HG03457 (cell line): ENCODE data around the gene AEN.

ENCODE experiments used
- ATAC-seq: cut with Tn5 transposase; IDR thresholded peaks from one replicate; pipeline ENCODE4 v1.9.1; 2021; ENCODE audit warnings: moderate number of reproducible peaks; ENCODE audit not compliant: unreplicated experiment

AEN gene

DNA sequence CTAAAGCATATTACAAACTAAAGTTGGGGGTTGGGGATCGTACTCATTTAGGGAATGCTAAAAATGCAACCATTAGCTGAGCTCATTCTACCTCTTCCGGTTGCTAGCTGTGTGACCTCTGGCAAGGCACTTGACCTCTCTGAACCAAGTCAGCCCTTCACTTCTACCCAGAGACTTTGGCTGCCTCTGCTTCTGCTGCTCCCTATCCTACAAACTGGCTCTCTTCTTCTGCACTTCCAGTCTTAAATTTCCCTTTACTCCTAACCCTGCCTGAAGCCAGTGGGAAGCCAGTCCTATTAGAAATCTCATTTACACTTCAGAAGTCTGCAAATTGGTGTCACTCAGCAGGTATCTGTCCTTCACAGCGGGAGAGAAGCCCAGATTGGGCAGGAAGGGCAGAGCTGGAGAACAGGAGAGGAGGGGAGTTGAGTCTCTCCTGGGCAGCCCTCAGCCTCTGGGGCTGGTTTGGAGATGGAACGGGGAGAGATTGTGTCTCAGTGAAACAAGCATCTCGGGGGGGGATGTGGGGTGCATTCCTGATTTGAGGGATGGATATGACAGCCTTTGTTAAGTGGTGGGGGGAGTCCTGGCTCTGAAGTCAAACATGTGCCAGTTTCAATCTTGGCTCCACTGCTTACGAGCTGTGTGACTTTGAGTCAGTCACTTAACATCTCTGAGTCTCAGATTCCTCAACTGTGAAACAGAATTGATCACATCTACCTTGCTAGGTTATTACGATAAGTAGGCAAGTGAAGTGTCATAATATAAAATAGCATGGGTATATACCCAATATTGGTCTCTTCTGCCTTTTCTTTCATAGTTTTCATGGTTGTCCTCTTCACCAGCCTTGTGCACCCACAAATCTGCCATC lies 7.8 kb upstream of the AEN start:
- no peak for ATAC-seq

DNA sequence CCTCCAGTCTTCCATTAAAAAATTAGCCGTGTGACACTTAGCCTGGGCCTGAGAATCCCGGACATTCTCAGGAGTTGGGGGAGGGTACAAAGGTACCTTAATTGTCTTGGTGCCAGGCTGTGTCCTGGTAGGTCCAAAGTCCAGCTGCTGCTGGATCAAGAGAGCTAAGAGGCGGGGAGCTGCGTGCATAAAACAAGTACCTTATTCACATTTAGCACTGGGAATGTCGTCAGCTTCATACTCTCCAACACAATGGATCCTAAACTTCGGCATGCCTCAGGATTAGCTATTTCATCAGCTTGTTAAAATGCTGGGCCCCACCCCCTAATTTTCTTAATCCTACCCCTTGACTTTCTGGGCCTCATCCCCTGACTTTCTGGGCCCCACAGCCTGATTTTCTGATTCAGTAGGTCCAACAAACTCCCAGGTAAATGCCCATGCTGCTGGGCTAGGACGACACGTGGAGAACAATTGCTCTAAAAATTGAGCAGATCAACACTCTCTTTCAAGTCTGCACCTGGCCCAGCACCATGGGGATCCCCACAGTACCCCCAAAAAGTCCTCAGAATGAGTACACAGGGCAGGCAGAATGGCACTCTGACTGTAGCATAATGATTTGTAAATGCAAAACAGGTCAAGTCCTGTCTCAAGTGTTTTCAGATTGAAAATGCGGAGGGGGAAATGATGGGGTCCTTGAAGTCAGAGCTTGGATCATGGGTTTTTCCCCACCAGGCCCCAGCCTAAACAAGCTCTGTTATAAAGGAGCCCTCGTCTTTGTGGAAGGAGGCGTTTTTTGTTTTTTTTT lies 5.6 kb upstream of the AEN start:
- ATAC-seq, result no peak

DNA sequence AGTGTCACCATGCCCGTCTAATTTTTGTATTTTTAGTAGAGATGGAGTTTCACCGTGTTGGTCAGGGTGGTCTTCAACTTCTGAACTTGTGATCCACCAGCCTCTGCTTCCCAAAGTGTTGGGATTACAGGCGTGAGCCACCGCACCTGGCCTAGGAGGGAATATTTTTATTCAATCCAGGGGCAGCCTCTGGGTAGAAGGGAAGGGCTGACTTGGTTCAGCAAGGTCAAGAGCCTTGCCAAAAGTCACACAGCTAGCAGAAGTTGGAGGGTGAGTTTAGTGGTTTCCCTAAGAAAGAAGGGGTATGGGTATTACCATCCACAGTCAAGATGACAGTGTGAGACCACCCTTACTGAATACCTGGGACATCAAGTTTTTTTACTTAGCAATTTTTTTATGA lies 4.9 kb upstream of the AEN start:
- no peak for ATAC-seq

DNA sequence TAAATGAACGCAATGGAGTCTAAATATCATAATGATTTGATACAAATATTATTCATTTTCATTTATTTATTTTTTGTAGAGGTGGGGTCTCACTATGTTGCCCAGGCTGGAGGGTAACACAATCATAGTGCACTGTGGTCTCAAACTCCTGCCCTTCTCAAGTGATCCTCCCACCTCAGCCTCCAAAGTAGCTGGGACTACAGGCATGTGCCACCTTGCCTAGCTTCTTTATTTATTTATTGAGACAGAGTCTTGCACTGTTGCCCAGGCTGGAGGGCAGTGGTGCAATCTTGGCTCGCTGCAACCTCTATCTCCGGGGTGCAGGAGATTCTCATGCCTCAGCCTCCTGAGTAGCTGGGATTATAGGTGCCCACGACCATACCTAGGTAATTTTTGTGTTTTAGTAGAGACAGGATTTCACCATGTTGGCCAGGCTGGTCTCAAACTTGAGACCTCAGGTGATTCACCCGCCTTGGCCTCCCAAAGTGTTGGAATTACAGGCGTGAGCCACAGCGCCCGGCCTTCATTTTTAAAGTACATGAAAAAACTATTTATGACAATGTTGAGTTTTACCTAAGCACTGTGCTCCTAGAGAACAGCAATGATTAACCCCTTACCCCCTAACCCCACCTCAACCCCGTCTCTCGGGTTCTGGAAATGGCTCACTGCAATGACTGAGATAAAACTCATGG lies 4.0 kb upstream of the AEN start:
- no peak for ATAC-seq

DNA sequence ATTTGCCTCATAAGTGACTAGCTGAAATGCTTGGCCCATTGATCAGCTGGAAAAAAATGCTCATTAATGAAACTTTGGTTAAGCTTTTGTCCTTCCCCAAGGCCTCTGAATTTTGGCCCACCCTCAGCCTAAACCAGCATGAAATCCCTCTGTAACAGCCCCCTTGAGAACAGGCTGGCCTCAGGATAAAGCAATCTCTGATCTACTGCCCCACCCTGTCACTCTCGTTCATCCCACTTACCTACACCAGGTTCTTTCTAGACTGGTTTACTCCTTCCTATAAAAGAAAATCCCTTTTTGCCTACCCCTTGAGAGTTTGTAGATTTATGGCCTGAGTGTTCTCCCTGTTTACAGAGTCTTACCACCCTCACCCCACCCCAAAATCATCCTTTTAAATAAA lies 3.4 kb upstream of the AEN start:
- no peak for ATAC-seq

DNA sequence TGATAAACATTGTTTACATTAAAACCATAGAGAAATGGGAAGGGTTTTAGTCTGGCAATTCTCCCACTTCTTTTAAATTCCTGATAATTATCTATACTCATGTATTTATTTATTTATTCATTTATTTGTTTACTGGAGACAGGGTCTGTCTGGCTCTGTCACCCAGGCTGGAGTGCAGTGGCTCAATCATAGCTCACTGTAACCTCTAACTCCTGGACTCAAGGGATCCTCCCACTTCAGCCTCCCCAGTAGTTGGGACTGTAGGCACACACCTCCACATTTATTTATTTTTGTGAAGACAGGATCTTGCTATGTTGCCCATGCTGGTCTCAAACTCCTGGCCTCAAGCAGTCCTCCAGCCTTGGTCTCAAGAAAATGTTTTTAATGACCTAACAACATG lies 2.5 kb upstream of the AEN start:
- no peak for ATAC-seq

DNA sequence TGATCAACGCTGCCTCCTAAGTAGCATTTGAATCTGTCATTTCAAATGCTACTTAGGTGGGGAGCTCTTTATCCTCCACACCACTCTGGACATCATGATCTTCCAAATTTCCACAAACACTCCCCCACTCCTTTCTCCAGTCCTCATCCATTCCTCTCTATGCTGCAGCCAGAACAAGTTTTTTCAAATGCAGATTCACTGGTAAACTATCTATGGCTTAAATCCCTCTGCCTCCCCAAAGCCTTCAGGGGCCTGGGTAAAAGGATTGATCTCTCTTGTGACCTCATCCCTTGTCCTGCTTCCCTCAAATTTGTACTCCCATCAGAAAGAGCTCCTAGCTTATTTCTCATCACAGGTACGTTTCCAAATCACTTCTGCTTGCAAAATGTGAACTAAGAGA lies 1.3 kb upstream of the AEN start:
- ATAC-seq, result no peak

DNA sequence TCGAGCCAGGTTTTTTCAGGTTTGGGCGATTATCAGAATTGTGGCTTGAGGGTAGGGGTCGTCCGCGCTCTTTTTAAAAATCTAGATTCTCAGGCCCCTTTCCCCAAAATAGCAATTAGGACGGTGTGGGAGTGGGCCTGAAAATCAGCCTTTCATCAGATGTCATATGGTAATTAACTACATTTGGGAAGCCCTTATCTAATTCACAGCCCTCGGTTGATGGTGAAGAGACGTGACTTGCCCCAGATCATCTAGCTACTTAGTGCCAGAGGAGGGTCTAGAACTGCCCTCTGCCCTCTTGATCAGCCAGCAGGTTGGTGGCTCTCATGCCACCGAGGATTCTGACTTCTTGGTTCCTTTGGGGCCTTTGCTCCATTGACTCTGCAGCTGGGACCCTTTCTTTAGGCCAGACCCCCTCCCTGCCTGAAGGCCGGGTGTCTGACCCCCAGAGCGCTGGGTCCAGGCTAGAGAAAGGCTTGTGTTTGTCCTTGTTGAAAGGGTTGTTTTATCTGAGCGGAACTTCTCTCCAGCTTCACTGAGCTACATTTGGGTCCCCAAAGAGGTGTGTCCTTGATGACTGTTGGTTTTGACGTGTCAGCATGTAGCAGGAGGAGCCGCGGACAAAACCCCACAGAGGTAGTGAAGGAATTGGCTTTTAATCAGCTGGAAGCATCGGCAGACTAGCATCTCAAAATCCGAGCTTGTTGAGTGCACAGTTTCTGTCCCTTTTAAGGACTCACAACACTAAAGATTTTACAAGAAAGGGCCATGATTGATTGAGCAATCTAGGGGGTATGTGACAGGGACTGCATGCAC lies 857 bp downstream of the AEN start:
- peak; percentile 31 for ATAC-seq

DNA sequence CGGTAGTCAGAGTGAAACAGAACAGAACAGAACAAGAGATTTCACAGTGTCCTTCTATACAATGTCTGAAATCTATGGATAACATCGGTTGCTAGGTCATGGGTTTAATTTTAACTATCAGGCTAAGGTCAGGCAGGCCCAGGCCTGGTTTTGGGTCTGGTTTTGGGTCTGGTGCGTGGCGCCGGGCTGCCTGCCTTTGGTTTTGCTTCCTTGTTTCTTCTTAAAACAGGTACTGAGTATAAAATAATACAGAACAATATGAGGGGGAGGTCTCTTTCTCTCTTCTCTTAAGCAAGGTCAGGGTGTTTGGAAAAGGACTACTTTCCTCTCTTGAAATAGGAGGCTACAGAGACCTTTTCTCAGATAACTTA lies 1.4 kb downstream of the AEN start:
- ATAC-seq, result peak; percentile 1

DNA sequence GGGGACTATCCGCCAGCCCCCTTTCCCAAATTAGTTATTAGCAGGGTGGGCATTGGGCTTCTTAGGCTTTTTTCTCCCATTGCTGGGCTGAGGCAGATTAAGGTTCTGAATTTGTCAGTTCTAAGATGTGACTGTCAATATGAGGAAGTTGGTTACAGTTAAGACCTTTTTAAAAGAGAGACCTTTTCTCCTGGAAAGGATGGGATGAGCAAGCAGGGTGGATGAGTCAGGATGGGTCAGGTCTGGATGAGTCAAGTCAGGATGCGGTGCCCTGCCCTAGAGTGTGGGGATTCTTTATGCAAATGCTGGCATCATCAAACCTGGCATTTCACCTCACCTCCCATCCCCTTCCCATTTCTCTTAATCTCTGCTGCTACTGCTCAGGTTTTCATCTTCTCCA lies 1.9 kb downstream of the AEN start:
- ATAC-seq, result no peak

DNA sequence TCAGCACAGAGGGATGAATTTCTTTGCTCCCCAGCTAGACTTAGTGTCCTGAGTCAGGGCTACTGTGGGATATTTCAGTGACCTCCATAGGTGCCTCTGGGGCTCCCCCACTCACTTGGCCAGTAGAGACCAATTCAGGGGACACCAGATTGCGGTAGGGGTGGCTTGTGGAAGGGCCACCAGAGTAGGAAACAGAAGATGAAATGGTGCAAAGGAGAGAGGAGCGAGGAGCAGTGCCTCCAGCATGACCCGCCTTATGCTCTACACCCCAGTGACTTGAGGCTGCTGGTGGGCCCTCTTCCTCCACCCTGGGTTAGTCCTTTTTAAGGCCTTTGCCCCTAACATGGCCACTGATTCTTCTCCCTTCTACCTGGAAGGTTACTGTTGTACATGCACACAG lies 2.5 kb downstream of the AEN start:
- ATAC-seq, result no peak

DNA sequence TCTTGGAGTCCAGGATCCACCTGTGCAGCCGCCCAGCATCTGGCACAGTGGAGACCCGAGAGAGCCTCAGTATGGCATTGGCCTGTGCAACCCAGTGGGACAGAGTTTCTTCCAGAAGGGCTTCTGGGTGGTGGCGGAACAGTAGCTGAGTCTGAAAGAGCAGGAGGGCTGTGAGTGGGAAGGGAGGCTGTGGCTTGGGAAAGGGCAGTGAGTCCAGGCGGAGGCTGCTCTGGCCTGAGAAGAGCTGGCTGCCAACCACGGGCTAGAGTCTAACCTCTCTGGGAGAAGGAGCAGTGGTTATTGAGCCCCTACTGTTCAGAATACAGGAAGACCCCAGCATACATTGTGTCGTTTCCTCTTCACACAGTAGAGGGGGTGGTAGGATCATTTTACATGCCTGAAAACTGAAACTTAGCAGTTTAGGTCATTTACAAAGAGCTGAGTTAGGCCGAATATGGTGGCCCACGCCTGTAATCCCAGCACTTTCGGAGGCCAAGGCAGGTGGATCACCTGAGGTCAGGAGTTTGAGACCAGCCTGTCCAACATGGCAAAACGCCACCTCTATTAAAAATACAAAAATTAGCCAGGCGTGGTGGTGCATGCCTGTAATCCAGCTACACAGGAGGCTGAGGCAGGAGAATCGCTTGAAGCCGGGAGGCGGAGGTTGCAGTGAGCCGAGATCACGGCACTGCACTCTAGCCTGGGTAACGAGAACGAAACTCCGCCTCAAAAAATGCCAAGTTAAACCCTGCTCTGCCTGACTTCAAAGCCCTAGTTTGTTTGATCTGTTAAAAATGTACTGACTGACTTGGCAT lies 3.2 kb downstream of the AEN start:
- ATAC-seq, result no peak

DNA sequence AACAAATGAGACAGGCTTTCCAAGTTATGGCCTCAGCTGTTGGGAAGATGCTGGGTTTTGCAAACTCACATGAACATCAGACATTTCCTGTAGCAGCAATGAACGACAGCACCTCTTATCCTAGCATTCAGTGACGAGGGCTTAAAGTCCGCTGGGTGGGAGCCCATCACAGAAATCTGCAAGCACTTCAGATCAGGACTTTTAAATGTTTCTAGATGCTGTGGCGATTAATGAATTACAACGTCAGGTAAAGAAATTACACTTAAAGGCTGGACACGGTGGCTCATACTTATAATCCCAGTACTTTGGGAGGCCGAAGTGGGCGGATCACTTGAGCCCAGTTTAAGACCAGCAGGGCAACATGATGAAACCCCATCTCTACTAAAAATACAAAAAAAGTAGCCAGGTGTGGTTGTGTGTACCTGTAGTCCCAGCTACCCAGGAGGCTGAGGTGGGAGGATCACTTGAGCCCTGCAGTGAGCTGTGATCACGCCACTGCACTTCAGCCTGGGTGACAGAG lies 3.9 kb downstream of the AEN start:
- no peak for ATAC-seq

DNA sequence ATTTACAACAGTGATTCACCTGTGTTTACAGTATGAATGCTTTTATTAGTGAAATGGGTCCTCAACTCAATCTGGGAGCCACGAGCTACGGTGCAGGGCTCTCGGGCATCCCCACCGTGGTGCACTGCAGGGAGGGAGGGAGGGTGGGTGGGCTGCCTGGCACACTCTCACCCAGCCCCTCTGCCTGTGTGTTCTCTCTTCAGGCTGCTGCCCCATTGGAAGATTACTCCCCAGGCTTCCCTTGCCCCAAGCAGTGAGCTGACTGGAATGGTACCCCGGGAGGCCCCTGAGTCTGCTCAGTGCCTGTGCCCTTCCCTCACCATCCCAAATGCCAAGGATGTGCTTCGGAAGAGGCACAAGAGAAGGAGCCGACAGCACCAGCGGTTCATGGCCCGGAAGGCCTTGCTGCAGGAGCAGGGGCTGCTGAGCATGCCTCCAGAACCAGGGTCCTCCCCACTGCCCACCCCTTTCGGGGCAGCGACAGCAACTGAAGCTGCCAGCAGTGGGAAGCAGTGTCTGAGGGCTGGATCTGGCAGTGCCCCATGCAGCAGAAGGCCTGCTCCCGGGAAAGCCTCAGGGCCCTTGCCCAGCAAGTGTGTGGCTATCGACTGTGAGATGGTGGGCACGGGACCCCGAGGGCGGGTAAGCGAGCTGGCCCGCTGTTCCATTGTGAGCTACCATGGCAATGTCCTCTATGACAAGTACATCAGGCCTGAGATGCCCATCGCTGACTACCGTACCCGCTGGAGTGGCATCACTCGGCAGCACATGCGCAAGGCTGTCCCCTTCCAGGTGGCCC lies 5.0 kb downstream of the AEN start:
- ATAC-seq, result no peak

DNA sequence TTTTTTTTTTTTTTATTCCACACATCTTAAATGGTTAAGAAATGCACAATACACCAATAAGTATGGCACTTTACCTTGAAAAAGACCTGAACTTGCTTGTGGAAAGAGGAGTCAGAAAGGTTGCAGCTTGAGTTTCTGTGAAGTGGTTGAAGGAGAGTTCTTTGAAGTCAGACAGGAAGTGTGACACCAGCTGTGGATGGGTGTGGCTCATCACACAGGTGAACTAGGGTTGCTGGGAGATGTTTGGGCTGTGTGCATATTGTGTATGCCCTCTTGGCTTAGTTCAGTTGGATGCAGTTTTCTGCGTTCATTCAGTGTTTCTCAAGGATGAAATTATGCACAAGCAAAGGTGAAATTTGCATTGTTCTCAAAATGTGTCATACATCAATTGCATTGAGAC lies 6.3 kb downstream of the AEN start:
- no peak for ATAC-seq

DNA sequence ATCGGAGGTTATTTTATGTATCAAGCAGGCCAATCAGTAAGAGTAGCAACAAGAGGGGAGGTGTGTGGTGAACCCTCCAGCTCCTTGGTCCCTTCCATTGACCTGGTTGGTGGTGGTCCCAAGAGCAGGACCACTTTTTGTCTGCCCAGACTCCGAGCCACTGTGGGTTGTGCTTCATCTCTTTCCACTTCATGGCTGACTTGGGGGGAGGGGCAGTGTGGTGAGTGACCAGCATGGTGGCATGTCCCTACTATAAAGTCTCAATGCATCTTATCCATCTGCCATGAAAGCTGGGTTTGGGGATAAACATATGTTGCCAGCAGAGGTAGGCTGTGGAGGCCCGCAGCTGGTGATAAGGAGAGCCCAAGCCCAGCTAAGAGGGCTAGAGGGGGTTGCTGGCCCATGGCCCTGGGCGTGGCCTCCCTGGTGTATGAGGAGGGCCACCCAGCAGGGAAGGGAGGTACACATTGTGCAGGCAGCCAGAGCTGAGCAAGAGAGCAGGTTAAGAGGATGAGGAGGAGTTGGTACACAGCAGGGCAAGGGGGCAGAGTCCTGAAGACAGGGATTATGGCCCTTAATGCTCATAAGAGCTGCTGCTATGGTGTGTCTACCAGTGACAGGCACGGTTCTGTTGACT lies 7.0 kb downstream of the AEN start:
- no peak for ATAC-seq

DNA sequence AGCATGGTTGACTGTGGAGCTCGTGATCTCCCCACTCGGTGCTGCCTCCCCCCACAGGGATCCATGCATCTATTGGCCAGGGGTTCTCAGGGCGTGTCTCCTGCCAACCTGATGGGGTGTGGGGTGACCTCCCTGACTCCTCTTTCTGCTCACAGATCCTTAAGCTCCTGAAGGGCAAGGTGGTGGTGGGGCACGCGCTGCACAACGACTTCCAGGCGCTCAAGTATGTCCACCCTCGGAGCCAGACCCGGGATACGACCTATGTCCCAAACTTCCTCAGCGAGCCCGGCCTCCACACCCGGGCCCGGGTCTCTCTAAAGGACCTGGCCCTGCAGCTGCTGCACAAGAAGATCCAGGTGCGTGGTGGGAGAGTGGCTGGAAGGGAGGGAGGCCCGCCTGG lies 7.9 kb downstream of the AEN start:
- no peak for ATAC-seq

DNA sequence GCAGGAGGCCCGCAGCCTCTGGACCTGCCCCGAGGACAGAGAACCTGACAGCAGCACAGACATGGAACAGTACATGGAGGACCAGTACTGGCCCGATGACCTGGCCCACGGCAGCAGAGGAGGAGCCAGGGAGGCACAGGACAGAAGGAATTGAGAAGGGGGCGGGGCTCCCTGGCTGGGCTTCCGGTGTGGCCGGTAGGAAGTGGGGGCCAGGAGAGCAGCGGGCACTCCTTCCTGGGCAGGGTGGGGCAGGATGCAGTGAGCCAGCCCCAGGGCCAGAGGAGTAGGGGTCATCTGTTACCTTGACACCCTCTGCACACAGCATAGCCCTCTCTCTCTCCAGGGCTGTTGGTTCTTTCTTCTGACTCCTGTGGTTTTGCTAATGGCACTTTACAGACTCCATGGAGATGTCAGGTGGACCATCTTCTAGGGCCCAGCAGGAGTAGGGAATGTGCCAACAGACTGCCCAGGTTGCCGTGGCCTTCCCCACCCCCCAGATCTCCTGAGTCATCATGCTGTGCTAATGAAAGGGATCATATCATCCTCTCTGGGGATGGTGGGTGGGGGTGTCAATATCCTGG lies 9.1 kb downstream of the AEN start:
- ATAC-seq, result no peak
